Measurements from ENCODE around the gene NME4. TPM values are rescaled to one million over a fixed set of nuclear protein-coding genes. Genes with fewer than 3 reads are reported as not detected.

Gene NME4
- polyA plus RNA-seq, 1 of the 3 experiments (the other 2 are of a cell fraction): 509 TPM

- DNase-seq: no peak
- H3K4me2 ChIP-seq: no peak overlapping the region
- no peak overlapping the region for H3K4me3 ChIP-seq (ENCODE audit: low read depth in 2 of 2, low read length in 1 of 2)
- no peaks in the 10 kb centered on the region for H4K20me1 ChIP-seq (ENCODE audit: insufficient read depth)
- POLR2A ChIA-PET: interaction anchor here (1.6 kb wide), 1 partner anchor 10 kb away, joined by 4 read pairs; the partner anchor contains the start of gene PGAP6
- H3F3A ChIP-seq (replicated peaks; ENCODE audit: insufficient read depth): peaks cover 8% of the 10 kb centered on the region
- 98% methylated on average over 18 of the region's 31 CpGs for WGBS (ENCODE audit: low lambda C conversion rate)
- TF ChIP-seq POLR2AphosphoS5 (IDR thresholded peaks at IDR 0.05; ENCODE audit: low read depth, low read length) (no peak), GABPA (IDR thresholded peaks at IDR 0.05; ENCODE audit: low read depth) (no peak), FOSL2 (IDR thresholded peaks at IDR 0.05; ENCODE audit: borderline replicate concordance, low read depth) (no peak), SIN3A (IDR thresholded peaks at IDR 0.05; ENCODE audit: borderline replicate concordance, low read depth, low read length) (no peak), RFX5 (IDR thresholded peaks at IDR 0.05; ENCODE audit: low read length) (no peak), ZBTB33 (IDR thresholded peaks at IDR 0.05; ENCODE audit: borderline replicate concordance, low read depth) (no peak), RXRA (IDR thresholded peaks at IDR 0.05; ENCODE audit: borderline replicate concordance, low read depth) (no peak), NFIC (IDR thresholded peaks at IDR 0.05; ENCODE audit: borderline replicate concordance) (no peak), YY1 (IDR thresholded peaks at IDR 0.05; ENCODE audit: low read depth) (no peak), TEAD4 (IDR thresholded peaks at IDR 0.05; ENCODE audit: borderline replicate concordance, insufficient read depth) (no peak), PBX3 (IDR thresholded peaks at IDR 0.05) (no peak), TAF1 (IDR thresholded peaks at IDR 0.05; ENCODE audit: borderline replicate concordance, low read depth, low read length) (no peak), GATA2 (CRISPR knock-in tag; IDR thresholded peaks at IDR 0.05) (no peak), NRF1 (IDR thresholded peaks at IDR 0.05; ENCODE audit: low read depth, low read length) (no peak), RAD21 (IDR thresholded peaks at IDR 0.05; ENCODE audit: low read length) (no peak), RCOR1 (IDR thresholded peaks at IDR 0.05; ENCODE audit: low read length) (no peak)
- no peaks in the 10 kb centered on the region; the same call in 1 of the 2 replicates for H3K79me2 ChIP-seq (ENCODE audit: insufficient read depth)
- H3K9ac ChIP-seq: no peak overlapping the region
- H3K9me2 ChIP-seq: no peaks in the 10 kb centered on the region
- no peak overlapping the region for H2AFZ ChIP-seq (ENCODE audit: low read depth)
- no peaks in the 10 kb centered on the region for H3K27me3 ChIP-seq (ENCODE audit: insufficient read depth)
- peaks cover 2 to 66% of the 10 kb centered on the region in 2 experiments for H3K36me3 ChIP-seq (replicated peaks in 1 of 2; ENCODE audit: control insufficient read depth in 1 of 2, insufficient read depth in 2 of 2, low read length in 1 of 2)
- H3K4me1 ChIP-seq (ENCODE audit: control insufficient read depth in 1 of 2, insufficient read depth in 2 of 2, low read depth in 1 of 2, low read length in 1 of 2): peaks cover 8 to 20% of the 10 kb centered on the region in 2 experiments; a peak in 2 of 4 replicates
- H3K9me3 ChIP-seq: no peaks in the 10 kb centered on the region
- CTCF ChIA-PET: interaction anchor here (1.1 to 1.9 kb wide), 3 partner anchors 9 to 265 kb away, joined by 4 to 16 read pairs (median 9); no protein-coding TSS in a partner anchor
- H3K27ac ChIP-seq (ENCODE audit: low read depth in 2 of 2, low read length in 1 of 2): no peak overlapping the region
These were observed 25.3 kb upstream of the NME4 start for GRCh38 chr16:371515-372301.
